Stimulated activated CD8-positive, alpha-beta memory T cell treated with anti-CD3 and anti-CD28 coated beads, Interleukin-15, amount 100 ng/mL, for 24 hours (primary cell): ENCODE measurements around the gene CNNM1.

Experiments used
- DNase-seq: peaks from one replicate; pipeline ENCODE4 v3.0.0-alpha.2; 2020; ENCODE audit warnings: low read depth

Gene CNNM1

DNA sequence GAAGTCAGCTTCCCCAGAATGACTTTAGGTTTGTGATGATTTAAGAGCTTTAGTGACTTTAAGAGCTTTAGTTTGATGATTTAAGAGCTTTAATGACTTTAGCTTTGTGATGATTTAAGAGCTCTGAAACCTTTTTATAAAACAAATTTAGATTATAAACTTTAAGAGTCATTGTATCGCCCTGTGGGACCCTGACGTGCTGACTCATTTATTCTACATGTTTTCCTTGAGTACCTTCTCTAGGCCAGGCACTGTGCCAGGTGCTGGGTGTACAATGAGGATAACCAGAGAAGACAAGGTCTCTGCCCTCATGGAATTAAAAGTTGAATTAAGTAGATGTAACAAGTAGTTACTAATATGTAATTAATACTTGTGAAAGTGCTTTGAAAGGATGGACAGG is 45.4 kb downstream of the CNNM1 start:
- no peak for DNase-seq

DNA sequence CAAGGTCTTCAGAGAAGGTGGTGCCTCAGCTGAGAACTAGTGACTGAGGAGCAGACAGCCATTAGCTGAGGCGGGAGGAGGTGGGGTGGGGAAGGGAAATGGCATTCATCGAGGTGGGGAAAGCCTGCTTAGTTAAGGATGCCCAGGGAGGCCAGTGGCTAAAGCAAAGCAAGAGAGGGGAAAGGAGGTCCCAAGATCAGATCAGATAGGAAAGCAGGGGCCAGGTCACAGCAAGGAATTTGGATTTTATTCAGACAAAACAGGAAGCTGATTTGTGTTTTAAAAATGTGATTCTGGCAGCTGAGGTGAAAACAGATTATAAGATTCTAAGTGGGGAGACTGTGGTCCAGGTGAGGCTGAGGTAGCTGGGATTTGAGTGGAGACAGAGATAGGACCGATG is 45.8 kb downstream of the CNNM1 start:
- DNase-seq, result no peak

DNA sequence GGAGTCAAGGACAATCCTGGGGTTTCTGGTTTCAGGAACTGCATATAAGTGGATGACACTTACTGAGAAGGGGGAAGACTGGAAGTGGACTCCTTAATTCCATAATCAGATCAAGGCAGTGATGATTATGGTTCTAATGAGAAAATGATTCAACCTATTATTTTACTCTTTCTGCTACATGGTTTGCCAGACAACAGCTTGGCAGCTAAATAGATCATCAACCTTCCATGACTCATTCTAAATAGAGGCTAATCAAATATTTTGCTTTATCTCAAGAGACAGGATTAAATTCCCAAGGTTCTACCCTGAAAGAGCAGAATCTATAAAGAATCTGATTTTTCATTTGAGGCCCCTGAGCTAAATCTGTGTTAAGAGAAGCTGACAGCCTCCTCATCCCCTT is 46.3 kb downstream of the CNNM1 start:
- DNase-seq, result no peak

DNA sequence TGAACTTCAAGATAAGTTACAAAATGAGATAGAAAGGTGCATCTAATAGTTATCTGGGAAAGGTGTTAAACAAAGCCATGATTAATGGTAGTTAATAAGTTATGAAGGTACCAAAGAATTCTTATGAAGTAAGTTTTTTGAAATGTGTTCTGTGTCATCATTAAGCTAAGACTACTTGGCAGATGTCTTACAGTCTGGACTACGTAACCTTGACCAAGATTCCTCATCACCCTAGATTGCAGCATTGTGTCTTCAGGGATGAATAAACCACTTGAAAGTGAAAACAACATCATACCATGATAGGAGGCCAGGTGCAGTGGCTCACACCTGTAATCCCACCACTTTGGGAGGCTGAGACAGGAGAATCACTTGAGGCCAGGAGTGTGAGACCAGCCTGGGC is 53.0 kb downstream of the CNNM1 start:
- no peak for DNase-seq

DNA sequence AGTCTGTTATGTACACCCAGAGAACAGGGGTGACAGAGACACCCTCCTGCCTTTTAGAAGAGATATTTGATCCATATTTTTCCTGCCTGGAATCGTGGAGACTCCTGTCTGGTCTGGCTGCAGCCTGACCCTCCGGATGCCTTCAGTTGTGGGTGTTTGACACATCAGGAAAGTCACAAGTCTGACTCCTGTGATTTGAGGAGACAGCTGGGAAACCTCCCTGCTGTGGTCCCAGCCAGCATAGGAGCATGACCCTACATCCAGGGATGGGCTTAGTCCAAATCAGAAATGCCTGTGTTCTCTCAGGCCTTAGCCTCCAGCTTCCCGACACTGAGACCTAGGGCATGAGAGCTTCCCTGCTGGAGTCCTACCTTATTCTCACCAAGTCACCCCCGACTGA is 57.9 kb downstream of the CNNM1 start:
- DNase-seq, result no peak

DNA sequence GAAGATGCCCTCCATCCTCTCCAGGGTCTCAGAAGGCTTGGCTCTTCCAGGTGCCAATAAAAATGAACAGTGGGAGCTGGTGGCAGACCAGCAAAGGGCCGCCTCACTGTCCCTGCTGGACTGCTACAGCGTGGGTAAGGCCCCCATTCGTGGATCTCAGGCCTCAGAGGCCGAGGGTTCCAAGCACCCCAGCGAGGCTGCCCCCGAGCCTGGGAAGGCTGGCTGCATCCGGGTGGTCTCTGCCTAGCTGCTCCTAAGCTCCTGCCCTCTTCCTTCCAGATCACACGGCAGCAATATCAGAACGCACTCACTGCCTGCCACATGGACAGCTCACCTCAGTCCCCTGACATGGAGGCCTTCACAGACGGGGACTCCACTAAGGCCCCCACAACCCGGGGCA is 58.4 kb downstream of the CNNM1 start:
- DNase-seq, result no peak

DNA sequence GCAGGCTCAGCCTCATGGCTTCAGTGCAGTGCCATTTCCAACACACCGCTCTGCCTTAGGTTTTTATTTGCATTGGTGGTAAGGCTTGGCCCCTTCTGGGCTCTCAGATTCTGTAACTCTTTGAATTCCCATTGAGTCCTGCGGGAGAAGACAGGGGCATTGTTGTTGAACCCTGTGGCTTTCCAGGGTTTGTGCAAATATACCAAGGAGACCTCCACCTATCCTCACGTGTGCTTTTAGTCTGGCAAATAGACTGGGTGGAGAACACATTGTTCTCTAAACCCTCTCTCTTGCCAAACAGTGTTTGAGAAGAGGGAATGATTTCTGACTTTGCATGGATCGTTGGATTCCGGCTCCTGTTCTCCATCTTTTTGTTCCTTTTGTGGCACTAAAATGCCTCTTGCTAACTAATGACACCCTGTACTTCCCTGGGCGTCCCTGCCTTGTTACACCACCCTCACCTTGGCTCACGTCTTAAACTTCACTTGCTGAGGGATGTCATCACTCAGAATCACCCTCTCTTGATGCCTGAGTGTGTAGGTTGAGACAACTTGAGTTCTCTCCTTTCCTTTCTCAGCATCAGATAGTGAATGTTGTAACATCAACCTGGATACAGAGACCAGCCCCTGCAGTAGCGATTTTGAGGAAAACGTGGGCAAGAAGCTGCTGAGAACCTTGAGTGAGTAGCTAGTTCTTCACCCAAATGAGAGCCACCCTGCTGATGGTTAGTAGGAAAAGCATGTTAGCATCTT is 60.7 kb downstream of the CNNM1 start:
- DNase-seq, result no peak

DNA sequence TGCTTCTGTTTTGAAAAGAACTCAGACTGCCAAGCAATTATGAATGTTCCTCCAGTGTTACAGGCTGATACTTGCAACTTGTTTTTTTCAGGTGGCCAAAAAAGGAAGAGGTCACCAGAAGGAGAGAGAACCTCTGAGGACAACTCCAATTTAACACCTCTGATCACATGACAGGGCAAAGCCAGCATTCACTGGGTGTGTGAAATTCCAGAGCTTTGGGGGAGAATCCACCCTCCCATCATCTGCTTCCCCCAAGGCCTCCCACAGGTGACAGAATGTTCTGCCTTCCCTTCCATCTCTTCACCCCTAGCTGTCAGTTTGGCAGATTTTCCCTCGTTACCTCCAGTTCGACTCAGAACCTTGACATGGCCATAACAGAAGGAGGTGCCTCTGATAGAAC is 62.2 kb downstream of the CNNM1 start:
- DNase-seq, result no peak

DNA sequence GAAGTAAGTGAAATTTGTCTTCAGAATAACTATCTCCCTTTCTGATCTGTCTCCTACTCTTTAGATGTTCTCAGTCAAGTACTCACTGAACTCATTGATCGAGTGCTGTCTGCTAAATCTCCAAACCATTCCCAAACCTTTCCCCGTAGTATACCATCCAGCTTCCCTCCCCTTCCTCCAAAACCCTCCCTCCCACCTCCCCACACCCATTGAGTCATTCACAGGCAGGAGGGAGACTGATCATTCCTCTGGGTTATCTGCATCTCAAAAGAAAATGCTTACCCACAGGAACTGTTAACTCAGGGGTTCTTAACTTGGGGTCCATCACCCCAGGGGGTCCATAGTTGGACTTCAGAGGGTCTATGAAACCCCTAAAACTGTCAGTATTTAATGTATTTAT is 63.9 kb downstream of the CNNM1 start:
- DNase-seq, result no peak

DNA sequence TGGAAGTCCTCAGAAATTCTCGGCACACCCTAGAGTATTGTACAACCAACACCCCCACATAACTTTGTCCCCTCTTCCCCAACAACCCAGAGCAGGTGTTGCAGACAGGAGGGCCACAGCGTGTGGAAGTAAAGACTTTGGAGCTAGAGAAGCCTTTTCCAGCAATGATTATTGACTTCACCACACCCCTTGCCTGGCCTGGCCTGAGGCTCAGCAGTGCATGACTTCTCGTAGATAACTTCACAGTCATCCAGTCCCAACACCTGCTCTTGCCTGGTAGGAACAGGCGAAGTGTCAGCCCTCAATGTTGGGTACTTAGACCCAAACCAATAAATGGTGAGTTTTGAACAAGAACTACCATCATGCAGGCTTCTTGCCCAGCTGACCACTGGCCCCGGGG is 64.5 kb downstream of the CNNM1 start:
- no peak for DNase-seq

DNA sequence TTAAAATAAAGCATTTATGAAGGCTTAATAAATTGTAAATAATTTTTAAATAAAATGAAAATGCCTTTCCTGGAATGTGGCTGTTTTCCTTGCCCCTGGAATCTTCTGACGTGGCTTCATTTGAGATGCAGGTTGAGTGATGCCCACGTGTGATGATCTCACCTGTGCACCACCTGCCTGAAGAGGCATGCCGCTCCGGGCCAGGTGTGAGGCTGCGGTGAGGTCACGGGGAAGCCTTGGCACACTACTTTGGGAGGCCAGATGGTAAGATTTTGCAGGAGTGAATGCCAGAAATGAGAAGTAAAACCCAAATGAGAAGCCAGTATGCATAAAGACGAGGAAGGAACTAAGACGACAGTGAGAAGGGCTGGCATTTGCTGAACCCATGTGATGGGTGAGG is 65.1 kb downstream of the CNNM1 start:
- DNase-seq, result no peak

DNA sequence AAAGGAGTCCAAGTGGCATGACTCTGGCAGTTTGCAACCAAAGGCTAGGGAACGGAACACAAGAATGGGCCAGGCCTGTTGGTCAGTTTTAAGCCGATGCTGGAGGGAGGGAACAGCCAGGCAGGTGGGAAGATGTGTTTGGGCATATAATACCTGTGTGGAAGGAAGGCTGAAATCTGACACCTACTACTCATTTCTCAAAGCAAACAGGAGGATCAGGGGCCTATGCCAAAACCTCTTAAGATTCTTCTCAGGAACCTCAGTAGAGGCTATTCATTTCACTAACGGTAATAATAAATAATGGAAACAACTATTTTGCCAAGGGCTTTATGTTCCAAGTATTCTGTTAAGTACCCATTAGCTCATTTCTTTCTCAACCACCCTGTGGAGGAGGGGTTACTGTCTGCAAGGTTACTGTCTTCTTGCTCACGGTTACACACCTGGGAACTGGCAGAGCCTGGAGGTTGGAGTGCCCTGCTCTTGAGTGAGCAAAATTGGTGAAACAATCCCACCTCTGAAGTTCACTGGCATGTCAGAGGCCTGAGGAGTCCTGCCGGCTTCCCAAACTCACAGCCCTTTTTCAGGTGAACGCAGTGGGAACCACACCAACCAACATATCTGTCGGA is 65.7 kb downstream of the CNNM1 start:
- DNase-seq, result no peak

DNA sequence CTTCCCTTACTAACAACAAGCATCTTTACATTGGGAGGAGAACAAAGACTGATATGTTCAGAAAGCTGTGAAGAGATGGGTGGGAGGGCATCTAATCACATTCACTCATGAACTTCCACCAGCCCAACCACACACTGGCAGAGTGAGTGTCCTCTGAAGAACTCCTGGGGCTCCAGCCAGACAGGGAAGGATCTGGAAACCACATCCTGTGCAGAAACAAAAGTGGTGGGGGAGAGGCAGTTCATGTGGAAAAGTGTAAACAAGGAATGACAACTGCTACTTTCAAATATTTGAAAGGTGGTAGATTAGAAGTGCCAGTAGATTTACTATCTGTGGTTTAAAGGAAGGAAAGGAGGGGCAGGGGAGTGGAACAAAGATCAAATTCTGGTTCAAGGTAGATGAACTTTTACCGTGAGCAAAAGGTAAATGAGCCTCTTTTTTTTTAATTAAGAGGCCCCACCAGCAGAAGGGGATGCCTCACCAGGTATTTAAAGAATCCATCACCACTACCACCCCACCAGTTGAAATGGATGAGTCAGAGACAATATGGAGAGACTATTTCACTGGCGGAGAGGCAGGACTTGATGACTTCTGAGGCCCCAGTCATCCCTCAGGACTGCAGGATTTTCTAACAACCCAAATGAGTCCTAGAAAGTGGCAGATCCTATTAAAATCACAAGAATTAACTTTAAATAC is 66.7 kb downstream of the CNNM1 start:
- no peak for DNase-seq

DNA sequence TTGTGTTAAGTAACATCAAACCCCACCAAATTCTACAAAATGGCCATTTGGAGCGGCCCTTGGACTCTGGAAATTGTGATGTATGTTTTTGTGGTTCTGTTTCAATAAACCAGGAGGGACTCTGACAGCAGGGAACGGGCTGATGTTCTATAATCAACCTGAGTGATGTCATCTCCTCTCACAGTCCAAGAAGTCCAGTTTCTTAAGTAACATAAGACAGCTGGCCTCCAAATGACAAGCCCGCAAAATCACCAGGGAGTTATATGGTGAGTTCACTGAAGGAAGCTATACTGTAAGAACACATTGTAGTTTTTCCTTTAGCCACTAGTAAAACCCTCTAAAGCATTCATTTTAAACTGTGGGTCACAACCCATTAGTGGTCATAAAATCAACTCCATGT is 67.3 kb downstream of the CNNM1 start:
- no peak for DNase-seq

DNA sequence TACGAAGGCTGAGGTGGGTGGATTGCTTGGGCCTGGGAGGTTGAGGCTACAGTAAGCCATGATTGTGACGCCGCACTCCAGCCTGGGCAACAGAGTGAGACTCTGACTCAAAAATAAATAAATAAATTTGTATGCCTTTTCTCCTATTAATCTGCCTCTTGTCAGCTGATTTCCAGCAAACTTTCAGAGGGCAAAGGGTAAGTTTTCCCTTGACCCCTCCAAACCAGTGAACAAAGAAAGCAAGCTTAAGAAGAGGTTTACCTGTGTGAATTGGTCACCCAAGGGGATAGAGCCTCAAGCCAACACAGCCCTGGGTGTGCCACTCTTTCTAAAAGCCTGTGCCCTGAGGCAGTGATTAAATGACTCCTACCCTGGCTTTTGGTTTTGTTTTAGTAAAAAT is 70.5 kb downstream of the CNNM1 start:
- no peak for DNase-seq

DNA sequence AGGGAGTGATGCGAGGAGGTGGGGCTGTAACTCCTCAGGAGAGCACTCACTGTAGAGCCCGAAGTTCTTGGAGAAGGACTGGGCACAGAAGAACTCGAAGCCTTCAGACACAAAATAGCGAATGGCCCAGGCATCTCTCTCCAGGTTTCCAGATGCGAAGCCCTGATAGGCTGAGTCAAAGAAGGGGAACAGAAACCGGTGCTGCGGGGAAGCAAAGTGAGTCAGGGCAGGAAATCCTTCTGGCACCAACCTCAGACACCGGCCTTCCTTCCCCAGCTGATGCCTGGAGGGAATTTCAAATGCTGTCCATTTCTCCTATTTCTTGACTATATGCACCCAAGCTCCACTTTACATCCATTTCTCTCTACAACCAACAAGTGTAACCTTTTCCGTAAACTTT is 74.5 kb downstream of the CNNM1 start:
- no peak for DNase-seq

DNA sequence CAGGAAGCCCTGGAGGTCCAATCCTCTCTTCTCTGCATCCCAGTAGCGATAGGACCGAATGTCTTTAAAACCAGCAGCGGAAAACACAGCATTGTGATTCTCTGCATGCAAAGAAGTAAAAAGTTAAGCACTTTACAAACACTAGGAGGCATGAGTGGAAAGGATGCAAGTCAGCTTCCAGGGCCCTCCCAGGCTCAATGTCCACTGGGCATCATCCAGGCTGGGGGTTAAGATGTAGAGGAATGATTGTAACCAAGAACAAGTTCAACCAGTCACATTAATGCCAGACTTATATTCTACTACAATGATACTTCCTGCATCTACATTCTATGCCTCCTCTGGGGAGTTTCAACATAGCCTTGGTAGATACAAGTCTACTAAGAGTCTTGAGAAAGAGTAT is 77.0 kb downstream of the CNNM1 start:
- no peak for DNase-seq

DNA sequence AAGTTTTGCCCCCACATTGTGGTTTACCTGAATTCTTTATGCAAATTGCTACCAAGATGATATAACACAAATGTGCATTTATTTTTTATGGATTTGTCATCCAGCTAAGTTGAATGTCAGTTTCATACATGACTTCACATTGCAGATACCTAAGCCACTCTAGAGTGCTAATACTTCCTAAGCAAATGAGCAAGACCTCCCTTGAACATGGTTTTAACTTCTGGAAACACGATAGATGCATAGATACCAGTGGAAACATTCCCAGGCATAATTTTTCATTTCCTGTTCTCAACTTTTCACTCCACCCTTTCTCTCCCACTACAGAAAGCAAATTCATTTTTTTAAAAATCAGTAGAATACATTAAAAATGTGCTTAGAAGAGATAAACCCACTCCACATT is 81.0 kb downstream of the CNNM1 start:
- DNase-seq, result no peak

DNA sequence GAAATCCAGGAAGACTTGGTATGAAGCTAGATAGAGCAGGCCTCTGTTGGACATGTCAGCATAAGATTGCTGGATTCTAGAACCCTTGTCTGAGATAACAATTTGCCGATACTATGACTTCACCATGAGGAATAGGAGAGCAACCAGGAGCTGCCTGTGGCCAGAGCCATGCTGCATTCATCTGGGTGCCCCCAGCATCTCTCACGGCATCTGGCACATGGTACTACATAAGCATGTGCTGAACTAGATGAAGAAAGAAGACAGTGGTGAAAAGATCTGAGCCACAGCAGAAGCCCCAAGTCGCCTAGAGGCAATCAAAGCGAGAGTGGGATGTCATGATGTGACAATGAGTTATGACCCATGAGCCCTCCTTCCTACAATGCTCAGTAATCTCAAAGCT is 81.7 kb downstream of the CNNM1 start:
- DNase-seq, result no peak

DNA sequence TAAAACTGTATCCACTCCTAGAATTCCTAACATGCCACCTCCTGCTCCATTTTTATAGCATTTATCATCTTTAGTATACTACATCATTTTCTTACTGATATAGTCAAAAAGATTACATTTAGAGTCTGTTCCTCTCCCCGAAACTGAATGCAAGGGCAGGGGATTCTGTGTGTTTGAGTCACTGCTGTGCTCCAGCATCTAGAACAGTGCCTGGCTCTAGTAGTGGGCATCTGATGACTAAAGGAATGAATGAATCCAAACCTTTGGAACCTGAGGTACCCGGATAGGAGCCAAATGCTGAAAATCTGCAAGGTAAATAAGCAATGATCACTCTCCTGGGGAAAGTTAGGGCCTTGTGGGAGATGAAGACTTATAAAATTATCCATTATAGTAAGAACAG is 82.4 kb downstream of the CNNM1 start:
- no peak for DNase-seq

DNA sequence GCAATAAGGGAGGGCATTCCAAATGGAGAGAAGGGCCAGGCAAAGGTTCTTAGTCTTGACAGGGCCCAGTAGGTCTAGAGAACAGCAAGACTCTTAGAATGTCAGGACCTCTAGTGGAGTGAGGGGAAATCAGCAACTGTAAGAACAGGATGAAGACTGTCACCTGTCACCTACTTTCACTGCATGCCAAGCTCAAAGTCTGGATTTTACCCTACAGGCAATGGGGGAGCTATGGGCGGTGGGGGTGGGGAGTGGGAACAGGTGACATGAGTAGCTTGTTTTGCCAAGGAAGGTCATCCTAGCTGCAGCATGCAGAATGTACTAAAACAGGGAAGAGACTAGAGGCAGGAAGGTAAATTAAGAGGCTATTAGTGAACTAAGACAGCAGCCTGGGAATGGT is 82.9 kb downstream of the CNNM1 start:
- no peak for DNase-seq

DNA sequence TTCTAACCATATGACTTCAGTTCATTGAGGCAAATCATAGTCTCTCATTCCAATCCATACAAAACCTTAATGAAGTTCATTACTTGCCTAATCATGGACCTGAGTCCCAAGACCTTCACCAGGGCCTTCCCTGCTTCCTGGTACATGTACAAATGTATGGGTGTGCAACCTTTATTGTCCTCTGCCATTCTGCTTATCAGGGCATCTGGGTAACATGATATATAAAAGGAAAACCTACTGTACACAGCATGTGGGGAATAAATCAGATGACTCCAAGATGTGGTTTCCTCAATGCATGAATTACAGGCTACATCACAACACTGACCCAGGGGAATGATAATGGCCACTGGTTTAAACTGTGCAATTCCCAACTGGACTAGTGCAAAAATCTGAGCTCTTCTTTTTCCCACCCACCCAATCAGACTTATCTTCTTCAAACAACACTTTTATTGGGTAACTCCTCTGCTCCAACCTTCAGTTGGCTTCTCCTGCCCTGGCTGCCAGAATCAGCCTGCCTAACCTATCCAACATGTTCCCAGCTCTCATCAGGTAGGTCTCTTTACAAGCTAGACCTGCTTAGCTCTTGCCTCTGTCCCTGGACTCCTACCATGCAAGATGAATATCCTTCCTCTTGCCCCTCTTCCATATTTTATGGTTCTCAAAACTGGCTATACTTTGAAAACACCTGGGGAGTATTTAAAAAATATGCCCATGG is 89.9 kb downstream of the CNNM1 start:
- DNase-seq, result no peak

DNA sequence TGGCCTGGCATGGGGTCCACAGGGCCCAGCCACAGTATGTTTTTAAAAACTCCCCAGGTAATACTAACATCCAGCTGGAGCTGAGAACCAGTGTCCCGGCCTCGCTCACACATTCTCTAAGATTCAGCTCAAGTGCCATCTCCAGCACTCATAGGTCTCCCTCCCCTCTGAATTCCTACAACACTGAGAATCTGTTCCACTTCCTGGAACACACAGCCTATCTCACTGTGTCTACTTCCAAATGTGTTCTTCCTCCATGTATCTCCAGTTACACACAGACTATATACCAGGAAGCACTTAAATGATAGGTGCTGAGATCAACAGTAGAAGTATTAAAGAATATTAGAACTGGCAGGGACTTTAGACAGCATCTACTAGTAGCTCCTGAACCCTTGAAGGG is 90.5 kb downstream of the CNNM1 start:
- no peak for DNase-seq
